Mesenchymal stem cell (in vitro differentiated cells and primary cell): ENCODE results near the gene ZKSCAN3.

Source experiments
- DNase-seq: peaks from one replicate; pipeline ENCODE4 v3.0.0-alpha.2; 2013
- H2AFZ ChIP-seq: one replicate; pipeline ENCODE4 v1.6.1; 2013; ENCODE audit warnings: low read depth, mild to moderate bottlenecking, control low read depth, inconsistent platforms, low read length, moderate library complexity
- H2AK5ac ChIP-seq: 2 replicates; pipeline ENCODE4 v1.6.1; 2013; ENCODE audit warnings: low read length, moderate library complexity, mild to moderate bottlenecking, inconsistent platforms; ENCODE audit not compliant: severe bottlenecking
- H2BK120ac ChIP-seq: one replicate; pipeline ENCODE4 v1.6.1; 2013; ENCODE audit warnings: low read depth, mild to moderate bottlenecking, inconsistent platforms, low read length, moderate library complexity
- H2BK12ac ChIP-seq, 2 experiments: one replicate each; pipeline ENCODE4 v1.6.1; 2013; ENCODE audit warnings: inconsistent platforms in 2 of 2, low read length in 2 of 2, mild to moderate bottlenecking in 2 of 2, moderate library complexity in 2 of 2, control low read depth in 1 of 2
- H2BK15ac ChIP-seq: one replicate; pipeline ENCODE4 v1.6.1; 2013; ENCODE audit warnings: mild to moderate bottlenecking, low read depth, inconsistent platforms; ENCODE audit not compliant: poor library complexity, severe bottlenecking
- H2BK5ac ChIP-seq: 2 replicates; pipeline ENCODE4 v1.6.1; 2013; ENCODE audit warnings: low read depth, mild to moderate bottlenecking, low read length, control low read depth, inconsistent platforms; ENCODE audit not compliant: poor library complexity, severe bottlenecking
- H3K14ac ChIP-seq, 2 experiments: one replicate each; pipeline ENCODE4 v1.6.1; 2013; ENCODE audit warnings: inconsistent platforms in 2 of 2, low read length in 2 of 2, control low read depth in 1 of 2, mild to moderate bottlenecking in 1 of 2, moderate library complexity in 1 of 2
- H3K18ac ChIP-seq, 2 experiments: one replicate each; pipeline ENCODE4 v1.6.1; 2013; ENCODE audit warnings: inconsistent platforms in 2 of 2, low read length in 2 of 2, control low read depth in 1 of 2, low read depth in 1 of 2, mild to moderate bottlenecking in 1 of 2
- H3K23ac ChIP-seq, 2 experiments: one replicate each; pipeline ENCODE4 v1.6.1; 2013; ENCODE audit warnings: inconsistent platforms in 2 of 2, low read length in 2 of 2, mild to moderate bottlenecking in 2 of 2, moderate library complexity in 2 of 2, control low read depth in 1 of 2
- H3K27ac ChIP-seq: 2 replicates; pipeline ENCODE4 v1.5.1; 2013; ENCODE audit warnings: mild to moderate bottlenecking, moderate library complexity, low read length, control low read depth, inconsistent platforms; ENCODE audit not compliant: poor library complexity, severe bottlenecking
- H3K27me3 ChIP-seq, 2 experiments: 2 replicates each; pipeline versions ENCODE4 v1.6.1 to v1.7.0; 2013; ENCODE audit warnings: low read length in 2 of 2, mild to moderate bottlenecking in 2 of 2, moderate library complexity in 2 of 2, control low read depth in 1 of 2, inconsistent platforms in 1 of 2; ENCODE audit not compliant: control insufficient read depth in 1 of 2, insufficient read depth in 1 of 2
- H3K36me3 ChIP-seq, 2 experiments: 2 replicates each; pipeline versions ENCODE4 v1.6.1 to v1.7.0; 2013; ENCODE audit warnings: low read length in 2 of 2, control low read depth in 1 of 2, inconsistent platforms in 1 of 2, low read depth in 1 of 2, mild to moderate bottlenecking in 1 of 2; ENCODE audit not compliant: insufficient read depth in 2 of 2, control insufficient read depth in 1 of 2
- H3K4ac ChIP-seq, 2 experiments: one replicate each; pipeline ENCODE4 v1.6.1; 2013; ENCODE audit warnings: inconsistent platforms in 2 of 2, low read length in 2 of 2, mild to moderate bottlenecking in 2 of 2, moderate library complexity in 2 of 2, control low read depth in 1 of 2, low read depth in 1 of 2
- H3K4me1 ChIP-seq: 2 replicates; pipeline ENCODE4 v1.6.1; 2013; ENCODE audit warnings: low read depth, low read length, control low read depth; ENCODE audit not compliant: control insufficient read depth, insufficient read depth
- H3K4me2 ChIP-seq: 2 replicates; pipeline ENCODE4 v1.6.1; 2013; ENCODE audit warnings: low read length, mild to moderate bottlenecking, inconsistent platforms; ENCODE audit not compliant: poor library complexity, severe bottlenecking
- H3K4me3 ChIP-seq, 2 experiments: 2 replicates each; pipeline versions ENCODE4 v1.5.1 to v1.7.0; 2013; ENCODE audit warnings: low read length in 2 of 2, mild to moderate bottlenecking in 2 of 2, control low read depth in 1 of 2, low read depth in 1 of 2; ENCODE audit not compliant: insufficient read depth in 1 of 2
- H3K79me1 ChIP-seq: replicated peaks from 2 replicates; pipeline ENCODE4 v1.6.1; 2013; ENCODE audit warnings: mild to moderate bottlenecking, control low read depth, low read length, inconsistent platforms; ENCODE audit not compliant: poor library complexity, severe bottlenecking
- H3K9ac ChIP-seq: 2 replicates; pipeline ENCODE4 v1.7.0; 2013; ENCODE audit warnings: mild to moderate bottlenecking, low read length, moderate library complexity
- H3K9me3 ChIP-seq: 2 replicates; pipeline ENCODE4 v1.7.0; 2013; ENCODE audit warnings: mild to moderate bottlenecking, low read length; ENCODE audit not compliant: control insufficient read depth
- H4K8ac ChIP-seq: one replicate; pipeline ENCODE4 v1.6.1; 2013; ENCODE audit warnings: inconsistent platforms, mild to moderate bottlenecking, low read length, moderate library complexity
- H4K91ac ChIP-seq: one replicate; pipeline ENCODE4 v1.6.1; 2013; ENCODE audit warnings: mild to moderate bottlenecking, low read length, inconsistent platforms
- WGBS: methylation state at CpG from one replicate; pipeline ENCODE4 v1.1.7; 2013; ENCODE audit warnings: mixed read lengths; 5-methylcytosine and 5-hydroxymethylcytosine counted together

ZKSCAN3 gene

GRCh38 chr6:28354688-28355554 lies 5.2 kb downstream of the ZKSCAN3 start:
- Histone ChIP-seq H2BK15ac (no peak overlapping the region), H3K23ac (no peak overlapping the region), H2BK120ac (no peak overlapping the region), H3K4me2 (no peak overlapping the region), H2BK12ac (peak overlapping the region; percentile 6 to 31), H3K27me3 (no peaks in the 10 kb centered on the region), H3K4ac (peak overlapping the region in 1 of 2 experiments; percentile 6), H2AK5ac (no peak overlapping the region), H3K14ac (no peak overlapping the region), H3K36me3 (peaks cover 0 to 2% of the 10 kb centered on the region in 2 experiments), H3K79me1 (peaks cover 33% of the 10 kb centered on the region), H3K9me3 (no peaks in the 10 kb centered on the region), H2AFZ (no peak overlapping the region), H2BK5ac (no peak overlapping the region), H3K9ac (peak overlapping the region; percentile 90), H3K27ac (no peak overlapping the region), H3K4me1 (peaks cover 11% of the 10 kb centered on the region), H3K4me3 (peak overlapping the region in 1 of 2 experiments; percentile 84), H4K8ac (peak overlapping the region; percentile 60), H4K91ac (no peak overlapping the region), H3K18ac (peak overlapping the region in 1 of 2 experiments; percentile 16)
- 91% methylated on average over 10 of the region's 10 CpGs for WGBS
- peak; percentile 1 for DNase-seq

GRCh38 chr6:28355743-28356665 lies 6.3 kb downstream of the ZKSCAN3 start:
- Histone ChIP-seq H3K4me1 (peaks cover 11% of the 10 kb centered on the region), H3K36me3 (peaks cover 2 to 5% of the 10 kb centered on the region in 2 experiments), H3K27me3 (no peaks in the 10 kb centered on the region), H3K27ac (peak overlapping the region; percentile 64), H2AK5ac (peak overlapping the region; percentile 55), H2BK12ac (peak overlapping the region; percentile 7 to 84), H3K14ac (peak overlapping the region in 1 of 2 experiments; percentile 73), H2BK5ac (no peak overlapping the region), H4K8ac (peak overlapping the region; percentile 98), H4K91ac (peak overlapping the region; percentile 95), H3K4ac (peak overlapping the region; percentile 83 to 96), H3K4me3 (peak overlapping the region; percentile 42 to 84), H3K9ac (peak overlapping the region; percentile 90), H3K79me1 (peaks cover 30% of the 10 kb centered on the region), H2BK120ac (peak overlapping the region; percentile 90), H2BK15ac (peak overlapping the region; percentile 20), H3K4me2 (peak overlapping the region; percentile 20), H3K18ac (peak overlapping the region; percentile 56 to 93), H3K23ac (no peak overlapping the region), H2AFZ (no peak overlapping the region), H3K9me3 (no peaks in the 10 kb centered on the region)
- DNase-seq = peak; percentile 93
- 19% methylated on average over 19 of the region's 19 CpGs for WGBS

GRCh38 chr6:28356666-28357020 lies 6.9 kb downstream of the ZKSCAN3 start:
- WGBS = 84% methylated on average over 4 of the region's 7 CpGs
- Histone ChIP-seq H3K18ac (peak overlapping the region; percentile 56 to 93), H2BK120ac (peak overlapping the region; percentile 90), H3K79me1 (peaks cover 31% of the 10 kb centered on the region), H3K4ac (peak overlapping the region; percentile 83 to 96), H3K27me3 (no peaks in the 10 kb centered on the region), H3K9ac (peak overlapping the region; percentile 90), H3K27ac (peak overlapping the region; percentile 41), H2AFZ (no peak overlapping the region), H3K23ac (no peak overlapping the region), H3K4me3 (peak overlapping the region in 1 of 2 experiments; percentile 84), H4K8ac (peak overlapping the region; percentile 98), H2BK5ac (no peak overlapping the region), H3K4me1 (peaks cover 11% of the 10 kb centered on the region), H2BK15ac (peak overlapping the region; percentile 20), H3K9me3 (no peaks in the 10 kb centered on the region), H2AK5ac (peak overlapping the region; percentile 65), H3K36me3 (peaks cover 2 to 5% of the 10 kb centered on the region in 2 experiments), H2BK12ac (peak overlapping the region; percentile 7 to 84), H4K91ac (peak overlapping the region; percentile 95), H3K14ac (peak overlapping the region in 1 of 2 experiments; percentile 73), H3K4me2 (no peak overlapping the region)
- DNase-seq = no peak
